Urinary bladder (tissue), 4 donors: Measurements from ENCODE around the gene AP5B1. TPM values are rescaled to one million over a fixed set of nuclear protein-coding genes. Genes with fewer than 3 reads are reported as not detected.

Experiments
- DNase-seq: peaks from one replicate; pipeline ENCODE4 v3.0.0-alpha.2; 2015; ENCODE audit errors: extremely low spot score
- H3K27ac ChIP-seq: one replicate; pipeline ENCODE4 v1.5.1; 2013; ENCODE audit warnings: low read depth, mild to moderate bottlenecking, moderate library complexity
- H3K36me3 ChIP-seq: one replicate; pipeline ENCODE4 v1.6.1; 2013; ENCODE audit warnings: mild to moderate bottlenecking, moderate library complexity; ENCODE audit not compliant: insufficient read depth
- H3K4me1 ChIP-seq: one replicate; pipeline ENCODE4 v1.6.1; 2013; ENCODE audit warnings: mild to moderate bottlenecking, moderate library complexity; ENCODE audit not compliant: insufficient read depth
- H3K4me3 ChIP-seq: one replicate; pipeline ENCODE4 v1.5.1; 2013; ENCODE audit warnings: low read depth, low read length
- WGBS: extraction: QIAGEN DNeasy Blood & Tissue Kit; methylation state at CpG from one replicate; pipeline ENCODE4 v1.1.7; 2013; 5-methylcytosine and 5-hydroxymethylcytosine counted together
- polyA plus RNA-seq: library from polyadenylated mRNA; stranded (reverse); fragments of 200-250 nt; gene quantifications from one replicate; pipeline ENCODE4 v1.2.3, GENCODE V29; 2013
- total RNA-seq: library from RNA; depleted of rRNA; stranded (reverse); fragments of >200 nt; gene quantifications from one replicate; pipeline ENCODE4 v1.2.3, GENCODE V29; 2014
- donor health status: healthy with polysubstance abuse.
- donor health status: healthy.

The AP5B1 gene
- total and polyA plus RNA-seq, 2 donors: 3.0 to 14.7 TPM

GRCh38 chr11:65786008-65786785 lies 5.4 kb upstream of the AP5B1 start:
- Histone ChIP-seq H3K4me1 (no peaks in the 10 kb centered on the region), H3K4me3 (peak overlapping the region; percentile 44), H3K27ac (no peak overlapping the region), H3K36me3 (no peaks in the 10 kb centered on the region)
- DNase-seq: no peak
- 10% methylated on average over 74 of the region's 74 CpGs for WGBS

DNA sequence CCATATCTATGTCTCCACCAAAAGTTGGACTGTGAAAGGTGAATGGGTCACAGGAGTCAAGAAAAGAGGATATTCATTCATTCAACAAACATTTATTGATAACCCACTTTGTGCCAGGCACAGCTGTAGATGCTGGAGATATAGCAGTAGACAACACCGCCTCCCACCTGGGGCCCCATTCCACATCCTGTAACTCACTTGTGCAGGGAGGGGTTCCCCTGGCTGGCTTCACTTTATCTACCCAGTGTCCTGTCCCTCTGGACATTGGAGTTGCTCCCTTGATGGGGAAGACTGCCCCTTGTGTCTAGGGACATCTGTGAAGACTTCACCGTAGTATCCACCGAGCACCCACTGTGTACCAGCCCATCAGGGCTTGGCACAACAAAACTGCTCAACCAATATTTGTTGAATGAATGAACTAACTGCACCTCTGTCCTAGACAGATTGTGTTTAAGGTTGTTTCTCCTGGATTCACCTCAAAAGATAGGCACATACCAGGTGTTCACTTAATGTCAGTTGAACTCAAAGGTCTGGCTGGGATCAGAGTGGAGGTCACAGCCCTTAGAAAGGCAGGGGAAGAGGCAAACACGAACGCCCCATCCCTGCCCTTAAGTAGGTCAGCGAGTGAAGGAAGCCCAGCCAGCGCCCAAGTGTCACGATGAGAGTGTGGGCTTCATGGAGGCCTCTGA lies 4.7 kb upstream of the AP5B1 start:
- Histone ChIP-seq H3K27ac (no peak overlapping the region), H3K4me3 (no peak overlapping the region), H3K4me1 (no peaks in the 10 kb centered on the region), H3K36me3 (no peaks in the 10 kb centered on the region)
- DNase-seq: no peak
- 72% methylated on average over 8 of the region's 8 CpGs for WGBS

DNA sequence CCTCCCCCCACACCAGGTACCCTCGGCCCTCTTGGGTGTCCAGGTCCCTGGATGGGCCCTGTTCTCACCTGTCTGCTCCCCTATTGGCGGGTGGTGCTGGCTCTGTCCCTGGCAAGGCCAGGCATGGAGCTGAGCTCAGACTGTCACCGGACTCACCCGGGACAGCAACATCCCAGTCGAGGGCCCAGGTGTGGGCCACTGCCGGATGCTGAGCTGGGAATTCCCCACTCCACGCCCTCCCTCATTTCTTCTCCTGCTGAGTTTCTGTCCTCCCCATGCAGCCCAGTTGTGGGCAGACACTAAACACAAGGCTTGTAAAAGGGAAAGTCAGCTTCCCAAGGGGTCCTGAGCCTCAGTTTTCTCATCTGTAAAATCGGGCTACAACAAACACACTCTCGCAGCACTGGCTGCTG lies 2.0 kb upstream of the AP5B1 start:
- whole genome bisulfite sequencing: 85% methylated on average over 9 of the region's 9 CpGs
- no peak for DNase-seq
- Histone ChIP-seq H3K27ac (no peak overlapping the region), H3K4me3 (no peak overlapping the region), H3K4me1 (no peaks in the 10 kb centered on the region), H3K36me3 (peaks cover 4% of the 10 kb centered on the region)

GRCh38 chr11:65781962-65782815 lies 1.4 kb upstream of the AP5B1 start:
- H3K36me3 ChIP-seq: peaks cover 5% of the 10 kb centered on the region
- no peaks in the 10 kb centered on the region for H3K4me1 ChIP-seq
- no peak overlapping the region for H3K27ac ChIP-seq
- DNase-seq: no peak
- H3K4me3 ChIP-seq: no peak overlapping the region
- 86% methylated on average over 13 of the region's 13 CpGs for WGBS

DNA sequence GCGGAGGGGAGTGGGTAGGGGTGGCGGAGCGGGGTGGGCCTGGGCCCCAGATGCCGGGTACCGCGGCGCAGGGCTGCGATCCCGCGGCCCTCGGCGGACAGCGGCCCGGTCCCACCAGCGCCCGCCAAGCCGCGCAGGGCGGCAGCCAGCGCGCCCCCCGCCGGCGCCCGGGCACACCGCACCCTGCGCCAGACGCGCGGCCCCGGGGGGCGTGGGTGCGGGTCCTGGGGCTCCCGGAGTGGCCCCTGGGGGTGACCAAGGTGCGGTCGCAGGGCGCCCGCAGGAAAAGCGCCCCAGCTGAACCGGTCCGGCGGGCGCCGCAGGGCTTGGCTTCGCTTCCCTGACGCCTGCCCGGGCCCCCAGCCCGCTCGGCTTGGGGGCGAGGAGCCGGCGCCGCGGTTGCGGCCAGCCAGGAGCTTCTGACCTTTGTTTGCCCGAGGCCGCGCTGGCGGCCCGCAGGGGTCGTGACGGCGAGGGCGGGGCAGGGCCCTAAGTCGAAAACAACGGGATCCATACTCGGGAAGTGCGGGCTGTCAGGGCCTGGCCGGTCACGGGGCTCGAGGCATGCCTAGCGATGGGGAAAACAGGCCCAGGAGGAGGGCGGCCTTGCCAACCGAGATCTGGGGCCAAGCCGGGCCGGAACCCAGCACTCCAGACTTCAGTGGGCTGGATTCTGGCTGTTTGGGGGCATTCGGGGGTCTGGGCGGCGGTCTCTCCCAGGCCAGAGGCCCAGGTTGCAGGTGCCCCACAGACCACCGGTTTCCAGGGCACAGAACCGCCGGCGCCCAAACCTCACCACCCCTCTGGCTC lies 581 bp upstream of the AP5B1 start:
- Histone ChIP-seq H3K4me1 (no peaks in the 10 kb centered on the region), H3K27ac (peak overlapping the region; percentile 19), H3K4me3 (peak overlapping the region; percentile 96), H3K36me3 (peaks cover 5% of the 10 kb centered on the region)
- no peak for DNase-seq
- 13% methylated on average over 83 of the region's 83 CpGs for WGBS

DNA sequence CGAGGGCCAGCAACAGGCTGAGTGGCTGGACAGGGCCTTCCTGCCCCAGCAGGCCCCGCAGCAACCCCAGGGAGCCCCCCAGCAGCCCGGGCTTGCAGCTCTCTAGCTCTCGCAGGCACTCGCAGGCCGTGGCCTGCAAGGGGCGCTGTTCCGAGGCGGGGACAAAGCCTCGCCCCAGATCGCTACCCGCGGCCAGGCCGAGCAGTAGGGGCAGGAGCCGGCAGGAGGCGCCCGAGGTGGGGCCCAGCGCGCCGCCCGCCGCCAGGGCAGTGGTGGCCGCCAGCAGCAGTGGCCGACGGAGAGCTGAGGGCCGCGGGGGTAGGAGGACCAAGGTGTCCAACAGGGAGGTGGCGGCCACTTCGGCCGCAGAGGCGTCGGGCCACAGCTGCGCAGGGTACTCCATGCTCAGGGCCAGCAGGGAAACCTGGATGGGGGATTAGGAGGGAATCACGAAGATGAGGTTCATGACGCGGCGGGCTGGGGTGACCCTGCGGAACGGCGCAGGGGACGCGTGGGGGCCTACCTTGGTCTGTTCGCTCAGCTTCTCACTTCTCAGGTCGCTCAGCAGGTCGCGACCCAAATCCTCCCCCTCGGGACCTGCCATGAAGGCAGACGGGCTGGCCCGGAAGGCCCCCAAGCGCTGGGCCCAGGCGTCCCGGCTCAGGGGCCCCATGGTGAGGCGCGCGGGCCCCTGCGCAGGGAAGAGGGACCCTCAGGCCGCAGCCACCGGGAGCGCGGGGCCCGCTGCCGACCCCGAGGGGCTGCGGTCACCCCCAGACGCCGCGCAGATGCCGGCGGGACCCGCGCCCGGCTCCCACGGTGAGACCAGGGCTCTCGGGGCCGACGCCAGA lies 632 bp downstream of the AP5B1 start:
- DNase-seq: no peak
- H3K4me1 ChIP-seq: no peaks in the 10 kb centered on the region
- H3K4me3 ChIP-seq: peak overlapping the region; percentile 96
- peaks cover 5% of the 10 kb centered on the region for H3K36me3 ChIP-seq
- H3K27ac ChIP-seq: peak overlapping the region; percentile 72
- WGBS: 5% methylated on average over 76 of the region's 76 CpGs

GRCh38 chr11:65779669-65779918 lies 1.2 kb downstream of the AP5B1 start:
- H3K36me3 ChIP-seq: peaks cover 5% of the 10 kb centered on the region
- H3K4me1 ChIP-seq: no peaks in the 10 kb centered on the region
- no peak overlapping the region for H3K27ac ChIP-seq
- H3K4me3 ChIP-seq: peak overlapping the region; percentile 96
- 87% methylated on average over 12 of the region's 12 CpGs for WGBS
- DNase-seq: no peak

GRCh38 chr11:65778901-65779668 lies 1.7 kb downstream of the AP5B1 start:
- 96% methylated on average over 25 of the region's 25 CpGs for WGBS
- peaks cover 5% of the 10 kb centered on the region for H3K36me3 ChIP-seq
- H3K4me1 ChIP-seq: no peaks in the 10 kb centered on the region
- H3K4me3 ChIP-seq: peak overlapping the region; percentile 96
- no peak overlapping the region for H3K27ac ChIP-seq
- no peak for DNase-seq

DNA sequence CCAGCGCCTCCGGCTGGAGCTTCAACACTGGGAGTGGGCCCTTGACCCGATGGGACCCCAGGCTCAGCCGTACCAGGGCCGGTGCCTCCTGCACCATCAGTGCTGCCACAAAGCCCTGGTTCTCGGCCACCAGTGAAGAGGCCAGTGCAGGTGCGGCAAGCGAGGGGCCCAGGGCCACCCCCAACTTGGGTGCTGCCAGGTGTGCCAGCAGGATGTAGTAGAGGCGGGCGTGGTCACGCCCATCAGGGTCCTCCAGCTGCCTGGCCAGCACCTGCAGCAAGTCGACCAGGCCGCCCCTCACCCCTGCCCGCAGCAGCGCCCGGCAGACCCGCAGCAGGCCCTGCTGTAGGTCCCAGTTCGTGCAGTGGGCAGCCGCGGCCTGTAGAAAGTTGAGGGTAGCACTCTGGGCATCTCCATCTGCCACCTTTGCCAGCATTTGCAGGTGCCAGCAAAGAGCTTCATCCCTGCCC lies 2.3 kb downstream of the AP5B1 start:
- Histone ChIP-seq H3K4me1 (no peaks in the 10 kb centered on the region), H3K4me3 (no peak overlapping the region), H3K36me3 (peaks cover 5% of the 10 kb centered on the region), H3K27ac (no peak overlapping the region)
- WGBS: 97% methylated on average over 20 of the region's 20 CpGs
- DNase-seq: no peak

DNA sequence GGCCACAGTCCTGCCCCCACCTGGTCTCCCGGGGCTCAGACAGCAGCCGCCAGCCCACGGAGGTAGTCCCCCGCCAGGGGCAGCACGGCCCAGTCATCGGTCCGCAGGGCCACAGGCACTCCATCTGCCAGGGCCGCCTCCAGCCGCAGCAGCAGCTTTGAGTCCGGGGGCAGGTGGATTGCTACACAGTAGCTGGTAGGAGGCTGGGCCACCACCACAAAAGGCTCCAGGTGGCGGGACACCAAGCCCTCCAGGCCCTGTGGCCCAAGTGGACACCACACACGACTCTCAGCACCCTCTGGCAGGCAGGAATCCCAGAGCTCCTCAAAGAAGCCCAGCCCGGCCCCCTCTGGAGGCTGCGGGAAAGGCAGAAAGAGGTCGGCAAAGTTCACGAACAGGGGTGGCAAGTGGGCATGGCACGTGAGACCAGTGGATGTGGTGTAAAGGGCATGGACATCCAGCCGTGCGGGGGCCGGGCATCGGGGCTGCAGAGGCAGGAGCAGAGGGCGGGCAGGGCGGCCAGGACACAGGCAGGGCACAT lies 2.9 kb downstream of the AP5B1 start:
- WGBS: 90% methylated on average over 23 of the region's 23 CpGs
- H3K4me1 ChIP-seq: no peaks in the 10 kb centered on the region
- H3K27ac ChIP-seq: no peak overlapping the region
- H3K36me3 ChIP-seq: peaks cover 5% of the 10 kb centered on the region
- no peak overlapping the region for H3K4me3 ChIP-seq
- no peak for DNase-seq

DNA sequence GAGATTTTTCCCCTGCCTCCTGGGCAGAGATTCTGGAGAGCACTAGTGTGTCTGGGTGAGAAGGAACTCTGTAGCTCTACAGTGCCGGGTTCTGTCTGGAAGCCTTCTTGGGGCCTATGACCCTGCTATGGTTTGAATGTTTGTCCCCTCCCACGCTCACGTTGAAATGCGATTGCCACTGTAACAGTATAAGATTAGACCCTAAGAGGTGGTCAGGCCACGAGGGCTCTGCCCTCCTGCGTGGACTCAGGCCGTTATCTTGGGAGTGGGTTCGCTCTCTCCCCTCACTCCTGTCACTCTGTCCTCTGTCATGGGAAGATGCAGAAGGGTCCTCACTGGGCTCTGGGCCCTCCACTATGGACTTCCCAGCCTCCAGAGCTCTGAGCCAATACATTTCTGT lies 3.5 kb downstream of the AP5B1 start:
- Histone ChIP-seq H3K27ac (no peak overlapping the region), H3K4me1 (no peaks in the 10 kb centered on the region), H3K4me3 (no peak overlapping the region), H3K36me3 (peaks cover 5% of the 10 kb centered on the region)
- WGBS: 91% methylated on average over 8 of the region's 8 CpGs
- no peak for DNase-seq

GRCh38 chr11:65776710-65777141 lies 4.0 kb downstream of the AP5B1 start:
- H3K36me3 ChIP-seq: peaks cover 5% of the 10 kb centered on the region
- no peak overlapping the region for H3K4me3 ChIP-seq
- H3K27ac ChIP-seq: no peak overlapping the region
- H3K4me1 ChIP-seq: no peaks in the 10 kb centered on the region
- DNase-seq: no peak
- 88% methylated on average over 8 of the region's 8 CpGs for WGBS
